Measurements from ENCODE around the gene LGR6.

Gene LGR6

DNA sequence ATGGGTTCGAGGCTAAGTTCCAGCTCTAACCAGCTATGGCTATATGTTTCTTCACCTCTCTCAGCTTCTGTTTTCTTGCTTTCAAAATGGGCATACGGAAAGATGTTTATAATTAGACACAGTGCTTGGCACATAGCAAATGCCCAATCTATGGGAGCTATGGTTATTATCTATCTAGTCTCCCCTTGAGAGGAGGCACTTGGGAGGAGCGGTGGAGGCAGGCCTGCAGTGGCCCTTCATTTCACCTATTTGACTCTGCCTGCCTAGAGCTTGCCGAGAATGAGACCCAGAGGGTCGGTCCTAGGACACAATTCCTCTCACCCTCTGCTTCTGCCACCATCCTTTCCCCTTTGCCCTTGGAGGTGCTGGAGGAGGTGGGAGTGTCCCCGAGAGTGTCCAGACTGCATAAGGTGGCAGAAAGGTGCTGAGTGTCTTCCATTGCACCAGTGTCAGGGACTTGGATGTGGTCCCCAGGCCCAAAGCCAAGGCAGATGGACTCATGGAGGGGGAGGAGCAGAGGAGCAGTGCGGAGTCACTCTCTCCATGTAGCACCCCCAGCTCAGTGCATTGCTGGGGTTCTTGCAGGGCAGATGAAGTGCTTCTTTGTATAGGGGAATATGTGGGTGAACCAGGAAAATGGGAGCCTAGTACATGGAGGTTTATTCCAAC, 9.0 kb downstream of the LGR6 start:
- no peak for DNase-seq

DNA sequence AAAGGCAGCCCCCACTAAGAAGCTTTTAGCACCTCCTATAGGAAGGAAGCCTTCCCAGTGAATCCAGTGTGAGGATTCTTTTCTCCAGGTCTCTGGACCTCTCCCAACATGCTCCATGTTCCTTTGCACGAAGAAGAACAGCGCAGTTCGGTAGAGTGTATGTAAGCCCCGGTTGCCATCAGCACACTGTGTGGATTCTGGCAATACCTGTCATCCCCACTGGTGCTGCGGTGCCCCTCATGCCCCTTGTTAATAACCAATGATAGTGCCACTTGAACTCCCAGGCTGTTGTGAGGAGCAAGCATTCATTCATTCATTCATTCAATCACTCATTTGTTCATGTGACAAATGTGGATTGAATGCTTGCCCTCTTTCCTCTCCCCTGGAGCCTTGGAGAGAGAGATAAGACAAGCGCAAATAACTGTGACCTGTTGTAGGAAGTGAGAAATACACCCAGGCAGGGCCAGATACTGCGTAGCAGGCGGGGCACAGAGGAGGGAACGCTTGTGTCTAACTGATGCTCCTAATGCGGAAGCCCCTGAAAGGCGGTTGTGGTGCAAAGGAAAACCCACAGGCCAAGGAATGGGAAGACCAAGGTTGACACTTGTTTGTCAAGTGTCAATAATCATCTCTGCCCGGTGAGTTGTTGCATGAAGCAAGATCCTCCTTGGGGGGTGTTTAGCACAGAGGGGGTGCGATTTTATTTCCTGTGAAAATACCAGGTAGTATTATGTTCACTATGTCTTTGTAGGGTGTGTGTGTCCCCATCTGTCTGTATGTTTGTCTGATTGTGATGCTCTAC, 9.8 kb downstream of the LGR6 start:
- no peak for DNase-seq

DNA sequence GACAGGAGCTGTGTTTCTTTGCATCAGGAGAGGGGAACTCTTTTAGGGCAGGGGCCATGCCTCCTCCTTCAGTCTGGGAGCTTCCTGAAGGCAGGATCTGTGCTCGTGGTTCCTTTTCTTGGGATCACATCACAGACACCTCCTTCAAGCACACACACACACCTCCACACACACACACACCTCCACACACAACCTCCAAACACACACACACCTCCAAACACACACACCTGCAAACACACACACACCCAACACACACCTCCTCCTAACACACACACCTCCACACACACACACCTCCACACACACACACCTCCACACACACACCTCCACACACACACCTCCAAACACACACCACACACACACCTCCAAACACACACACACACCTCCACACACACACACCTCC, 10.5 kb downstream of the LGR6 start:
- DNase-seq = no peak

DNA sequence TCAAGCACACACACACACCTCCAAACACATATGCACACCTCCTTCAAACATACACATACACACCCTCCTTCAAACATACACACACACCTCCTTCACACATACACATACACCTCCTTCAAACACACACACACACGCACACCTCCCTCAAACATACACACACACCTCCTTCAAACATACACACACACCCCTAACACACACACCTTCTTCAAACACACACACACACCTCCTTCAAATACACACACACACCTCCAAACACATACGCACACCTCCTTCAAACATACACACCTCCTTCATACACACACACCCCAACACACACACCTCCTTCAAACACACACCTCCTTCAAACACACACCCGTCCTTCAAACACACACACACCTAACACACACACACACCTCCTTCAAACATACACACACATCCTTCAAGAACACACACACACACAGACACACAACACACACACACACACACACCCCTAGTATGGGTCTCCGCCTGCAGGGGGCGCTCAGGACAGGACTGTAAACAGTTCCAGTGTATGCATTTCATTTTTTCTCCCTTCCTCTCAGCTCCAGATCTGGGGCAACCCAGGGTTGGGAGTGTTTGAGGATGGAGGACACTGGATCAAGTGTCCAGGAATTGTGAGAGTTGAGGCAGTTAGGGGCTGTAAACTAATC, 12.1 kb downstream of the LGR6 start:
- DNase-seq = no peak

DNA sequence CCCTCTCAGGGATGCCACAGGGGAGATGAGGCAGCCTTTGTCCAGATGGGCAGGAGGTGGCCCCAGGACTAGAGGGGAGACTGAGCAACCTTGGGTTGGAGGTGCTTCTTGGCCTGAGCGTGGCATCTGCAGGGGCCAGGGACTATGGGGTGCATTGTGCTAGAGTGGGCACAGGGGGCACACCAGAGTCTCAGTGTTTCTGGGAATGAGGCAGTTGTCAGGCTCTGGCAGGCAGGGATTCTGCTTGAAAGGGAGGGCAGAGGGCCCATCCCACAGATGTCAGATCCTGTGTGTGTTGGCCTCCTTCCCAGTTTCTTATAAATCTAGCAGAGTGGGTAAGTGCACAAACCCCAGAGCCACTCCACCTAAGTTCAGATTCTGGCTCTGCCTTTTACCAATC, 13.7 kb downstream of the LGR6 start:
- no peak for DNase-seq

DNA sequence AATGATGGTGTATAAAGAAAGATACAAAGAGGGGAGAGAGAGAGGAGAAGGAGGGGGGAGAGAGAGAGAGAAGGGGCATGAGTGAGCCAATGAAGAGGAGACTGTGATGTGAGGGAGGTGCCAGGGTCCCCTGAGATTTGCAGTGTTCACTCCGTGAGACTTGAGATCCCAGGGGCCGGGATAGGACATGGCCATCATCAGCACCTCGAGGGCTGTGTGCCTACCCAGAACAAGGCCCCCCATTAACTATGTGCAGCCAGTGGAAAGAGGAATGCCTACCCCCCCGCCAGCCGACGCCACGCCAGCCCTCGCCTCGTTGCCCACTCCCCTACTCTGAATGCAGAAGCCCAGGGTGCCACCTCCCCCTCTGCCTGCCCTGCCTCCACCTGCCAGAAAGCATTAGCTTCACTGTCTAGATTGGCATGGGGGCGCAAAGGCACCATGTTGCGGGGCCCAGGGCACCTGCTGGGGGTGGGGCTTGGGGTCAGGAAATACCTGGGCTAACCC, 14.8 kb downstream of the LGR6 start:
- no peak for DNase-seq

DNA sequence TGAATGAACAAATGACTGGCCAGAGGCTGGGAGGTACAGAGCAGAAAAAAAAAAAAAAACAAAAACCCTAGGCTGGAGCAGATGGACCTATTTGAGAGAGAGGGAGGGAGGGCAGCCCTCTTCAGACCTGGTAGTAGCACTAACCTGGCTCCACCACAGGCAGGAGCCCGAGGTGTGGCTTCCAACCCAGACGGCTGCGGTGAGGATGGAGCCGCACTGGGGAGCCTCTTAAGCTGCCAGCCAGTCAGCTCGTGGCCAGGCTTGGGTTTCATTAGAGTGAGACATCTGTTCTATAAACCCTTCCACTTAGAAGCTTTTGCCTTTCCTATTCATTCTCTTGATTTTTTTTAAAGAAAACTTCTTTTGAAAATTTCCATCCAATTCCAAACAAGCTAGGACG, 16.8 kb downstream of the LGR6 start:
- DNase-seq = no peak

DNA sequence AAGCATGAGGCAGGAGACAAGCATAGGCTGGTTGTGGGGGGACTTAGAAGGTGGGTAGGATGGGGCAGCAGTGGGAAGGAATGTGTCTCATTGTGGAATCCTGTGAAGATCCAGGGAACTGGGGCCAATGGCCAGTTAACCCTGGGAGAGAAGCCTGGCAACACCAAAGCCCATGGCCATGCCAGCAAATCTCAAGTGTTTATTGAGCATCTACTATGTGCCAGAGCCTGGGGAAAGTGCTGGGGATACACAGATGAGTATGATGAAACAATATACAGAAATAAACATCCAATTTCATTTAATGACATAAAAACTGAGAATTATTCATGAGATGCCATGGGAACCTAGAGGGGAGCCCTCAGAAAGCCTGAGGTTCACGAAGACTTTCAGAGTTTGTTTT, 17.4 kb downstream of the LGR6 start:
- no peak for DNase-seq

DNA sequence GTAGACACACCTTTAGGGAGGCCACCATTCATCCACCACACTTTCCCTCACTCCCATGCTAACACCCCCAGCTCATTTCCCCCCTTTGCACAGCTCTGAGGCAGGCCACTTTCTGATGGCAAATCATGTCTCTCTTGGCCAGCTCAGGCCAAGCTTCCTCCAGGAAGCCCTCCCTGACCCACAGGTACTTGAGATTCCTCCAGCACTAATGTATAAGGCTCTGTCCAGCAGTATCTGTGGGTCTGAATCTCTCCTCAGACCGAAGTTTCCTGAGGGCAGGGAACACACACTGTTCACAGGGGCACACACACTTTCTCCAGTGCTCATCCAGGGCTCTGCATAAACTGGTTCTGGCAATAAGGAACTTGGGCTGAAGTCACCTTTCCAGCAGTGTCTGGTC, 19.2 kb downstream of the LGR6 start:
- DNase-seq = no peak

DNA sequence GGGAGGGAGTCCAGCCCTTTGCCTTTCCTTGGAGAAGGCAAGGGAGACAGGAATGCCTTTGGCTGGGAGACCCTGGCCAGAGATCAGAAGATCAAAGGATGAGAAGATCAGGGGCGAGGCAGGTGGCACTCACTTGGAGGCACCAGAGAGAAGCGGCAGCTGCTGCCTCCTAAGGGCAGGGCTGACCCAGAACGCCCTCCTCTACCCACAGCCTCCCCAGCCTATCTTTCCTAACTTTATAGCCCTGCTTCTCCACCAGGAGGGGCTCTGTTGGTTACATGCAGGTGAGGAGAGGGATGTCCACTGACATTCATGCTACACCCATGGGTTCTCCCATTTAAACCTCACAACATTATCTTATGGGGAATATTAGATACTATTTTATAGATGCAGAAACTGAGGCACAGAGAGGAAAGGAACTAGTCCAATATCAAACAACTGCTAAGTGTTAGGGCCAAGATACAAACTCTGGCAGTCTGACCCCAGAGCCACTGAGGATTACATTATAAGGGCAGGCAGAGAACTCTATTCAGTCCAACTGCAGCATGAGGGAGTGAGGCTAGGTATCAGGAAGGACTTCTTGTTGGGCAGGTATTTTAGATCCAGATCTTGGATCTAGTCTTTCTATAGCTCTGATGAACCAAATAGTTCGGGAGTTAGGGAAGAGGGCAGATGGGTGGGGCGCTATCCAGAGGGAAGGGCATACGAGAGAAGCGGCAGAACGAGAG, 19.9 kb downstream of the LGR6 start:
- DNase-seq = no peak

DNA sequence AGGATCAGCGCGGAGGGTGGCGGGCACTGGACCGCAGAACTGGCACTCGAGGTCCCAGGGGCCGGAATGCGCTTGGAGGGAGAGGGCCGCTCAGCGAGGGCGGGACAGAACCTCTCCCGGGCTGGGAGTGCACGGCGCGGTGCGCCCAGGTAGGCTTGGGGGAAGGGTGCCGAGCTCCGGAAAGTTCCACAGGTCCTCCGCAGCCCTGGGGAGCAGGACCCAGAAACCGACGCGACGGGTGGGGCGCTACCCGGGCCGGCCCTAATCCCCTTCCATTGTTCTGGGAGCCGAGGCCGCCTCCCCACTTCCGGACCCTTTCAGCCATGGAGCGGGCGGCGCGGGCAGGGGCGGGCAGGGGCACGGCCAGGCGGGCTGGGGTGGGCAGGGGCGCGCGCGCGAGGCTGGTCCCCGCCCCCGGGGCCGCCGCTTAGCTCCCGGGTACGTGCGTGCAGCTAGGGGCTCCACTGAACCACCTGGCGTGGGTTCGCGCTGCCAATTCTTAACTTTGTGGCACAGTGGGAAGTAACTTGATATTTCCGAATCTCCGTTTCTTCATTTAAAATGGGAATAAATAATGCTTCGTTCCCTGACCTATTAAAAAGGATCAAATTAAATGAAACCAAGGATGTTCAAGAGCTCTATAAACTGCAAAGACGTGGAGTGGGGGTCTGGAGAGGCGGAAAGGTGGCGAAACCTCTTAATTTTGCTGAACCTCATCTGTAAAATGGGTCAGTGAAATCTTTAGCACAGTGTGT, 20.7 kb downstream of the LGR6 start:
- no peak for DNase-seq

DNA sequence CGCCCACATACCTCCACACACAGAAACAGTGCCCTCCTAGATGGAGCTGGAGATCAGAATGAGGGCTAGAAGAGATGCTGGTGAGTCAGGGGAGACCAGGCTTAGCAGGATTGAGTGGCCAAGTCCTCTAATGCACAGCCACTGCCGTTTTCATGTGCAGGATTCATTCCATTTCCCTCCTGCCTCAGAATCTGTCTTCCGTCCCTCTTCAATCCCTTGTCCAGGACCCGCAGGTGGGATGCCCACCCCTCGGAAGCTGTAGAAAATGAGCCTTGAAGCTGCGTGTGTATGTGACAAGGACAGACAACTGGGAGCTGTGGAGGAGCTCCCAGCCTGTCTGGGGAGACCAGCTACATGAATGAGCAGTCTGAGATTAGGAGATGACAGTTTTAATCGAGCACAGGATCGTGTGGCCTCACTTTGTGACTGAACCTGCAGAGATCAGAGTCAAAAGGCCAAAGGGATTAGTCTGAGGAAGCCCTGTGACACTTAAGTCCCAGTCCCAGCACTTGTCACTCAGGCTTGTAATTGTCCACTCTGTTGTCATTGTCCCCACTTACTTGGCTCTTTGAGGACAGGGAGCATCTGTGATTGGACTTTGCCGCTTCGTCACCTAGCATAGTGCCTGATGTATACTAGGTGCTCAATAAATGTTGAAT, 22.0 kb downstream of the LGR6 start:
- DNase-seq = no peak

DNA sequence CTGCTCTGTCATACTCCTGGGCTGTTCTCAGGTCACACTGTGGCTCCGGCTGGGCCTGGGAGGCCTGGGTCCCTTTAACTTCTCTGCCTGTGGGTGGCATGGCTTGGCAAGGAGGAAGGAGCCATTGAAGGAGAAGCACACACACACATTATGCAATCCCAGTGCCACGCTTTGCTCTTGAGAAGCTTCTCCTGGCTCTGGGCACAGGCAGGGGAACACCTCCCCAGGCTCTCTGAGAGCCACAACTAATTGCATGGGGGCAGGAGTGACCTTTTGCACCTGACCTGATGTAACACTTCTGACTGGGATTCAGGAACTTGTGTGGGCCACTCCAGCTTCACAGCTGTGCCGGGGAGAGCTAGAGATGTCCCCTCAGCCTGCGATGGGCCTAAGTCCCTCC, 23.1 kb downstream of the LGR6 start:
- no peak for DNase-seq

DNA sequence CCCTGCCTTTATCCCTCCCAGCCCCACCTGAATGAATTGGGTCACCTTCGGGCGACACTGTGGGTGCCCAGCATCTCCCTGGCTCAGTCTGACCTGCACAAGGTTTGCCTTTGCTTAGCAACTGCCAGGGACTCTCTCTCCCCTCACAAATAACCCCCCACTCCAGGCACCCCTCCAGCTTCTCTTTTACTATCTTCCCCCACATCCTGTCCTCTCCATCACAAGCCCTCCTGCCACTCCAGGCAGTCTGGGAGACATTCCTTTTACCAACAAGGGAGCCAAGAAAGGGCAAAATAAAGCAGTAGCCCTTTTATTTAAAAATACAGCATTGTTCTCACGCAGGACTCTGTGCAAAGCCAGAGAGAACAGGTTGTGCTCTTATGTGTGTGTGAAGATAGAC, 23.9 kb downstream of the LGR6 start:
- DNase-seq = no peak

DNA sequence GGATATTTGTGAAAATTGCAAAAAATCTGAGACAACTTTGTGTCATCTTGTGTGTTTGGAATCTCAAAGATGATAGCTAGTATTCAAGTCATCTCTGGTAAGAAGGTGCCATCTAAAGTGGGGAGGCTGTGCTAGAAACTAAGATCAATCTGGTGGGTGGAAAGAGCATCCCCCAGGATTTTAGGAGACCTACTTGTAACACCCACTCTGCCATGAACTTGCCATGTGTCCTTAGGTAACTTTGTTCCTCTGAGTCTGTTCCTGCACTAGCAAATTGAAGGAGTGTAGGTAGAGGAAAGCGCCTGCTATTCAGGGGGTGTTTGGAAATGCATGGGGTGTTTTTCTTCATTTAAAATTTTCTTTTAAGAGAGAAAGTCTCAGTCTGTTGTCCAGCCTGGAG, 24.4 kb downstream of the LGR6 start:
- no peak for DNase-seq

DNA sequence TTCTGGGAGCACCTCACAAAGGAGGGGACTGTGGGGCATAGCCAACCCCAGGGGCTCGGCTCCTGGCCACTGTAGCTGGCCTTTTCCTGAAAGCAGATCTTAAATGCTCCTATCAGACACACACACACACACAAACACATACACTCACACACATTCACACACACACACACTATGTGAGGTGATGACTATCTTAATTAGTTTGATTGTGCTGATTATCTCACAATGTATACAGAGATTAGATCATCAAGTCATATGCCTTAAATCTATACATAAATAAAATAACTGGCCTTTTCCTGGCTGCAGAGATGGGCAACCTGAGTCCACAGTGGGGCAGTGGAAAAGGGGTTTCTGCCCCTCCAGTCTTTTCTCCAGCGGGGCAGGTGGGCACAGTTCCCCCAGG, 27.1 kb downstream of the LGR6 start:
- DNase-seq = no peak

DNA sequence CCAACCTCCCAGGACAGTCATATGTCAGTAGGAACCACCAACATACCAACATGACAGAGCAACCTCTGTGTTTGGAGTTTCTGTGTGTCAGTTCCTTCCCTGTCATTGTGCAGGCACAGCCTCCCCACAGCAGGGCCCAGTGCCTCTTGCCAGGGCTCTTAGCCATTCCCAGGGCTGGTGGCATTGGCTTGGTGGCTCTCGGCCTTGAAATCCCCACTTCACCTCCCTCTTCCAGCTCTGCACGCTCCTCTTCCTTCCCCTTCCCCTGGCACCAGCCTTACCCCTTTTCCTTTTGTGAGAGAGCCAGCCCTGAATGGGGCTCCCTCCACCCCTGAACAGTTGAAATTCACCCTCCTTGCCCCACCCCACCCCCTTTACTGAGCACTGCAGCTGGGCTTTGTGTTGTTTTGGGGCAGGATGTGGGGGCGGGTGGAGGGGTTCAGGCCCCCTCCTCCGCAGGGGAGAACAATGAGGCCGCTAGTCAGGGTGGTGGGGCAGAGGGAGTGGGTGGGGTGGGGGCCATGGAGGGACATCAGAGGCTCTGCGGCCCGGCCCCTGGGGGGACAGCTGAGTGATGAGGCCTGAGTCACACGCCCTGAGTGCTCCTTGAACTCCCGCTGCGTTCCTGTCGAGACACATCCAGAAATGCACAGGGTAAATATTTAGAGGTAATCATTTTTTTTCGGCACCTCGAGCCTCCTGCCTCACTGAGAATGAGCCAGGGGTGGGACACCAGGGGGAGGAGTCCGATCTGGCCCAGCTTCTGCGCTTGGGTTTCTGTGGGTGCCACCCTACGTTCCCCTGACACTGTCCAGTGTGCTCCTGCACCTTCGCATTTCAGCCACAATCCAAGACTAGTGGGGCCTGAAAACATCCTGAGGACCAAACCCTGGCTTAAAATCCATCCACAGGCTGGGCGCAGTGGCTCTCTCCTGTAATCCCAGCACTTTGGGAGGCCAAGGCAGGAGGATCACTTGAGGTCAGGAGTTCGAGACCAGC, 28.6 kb downstream of the LGR6 start:
- no peak for DNase-seq

DNA sequence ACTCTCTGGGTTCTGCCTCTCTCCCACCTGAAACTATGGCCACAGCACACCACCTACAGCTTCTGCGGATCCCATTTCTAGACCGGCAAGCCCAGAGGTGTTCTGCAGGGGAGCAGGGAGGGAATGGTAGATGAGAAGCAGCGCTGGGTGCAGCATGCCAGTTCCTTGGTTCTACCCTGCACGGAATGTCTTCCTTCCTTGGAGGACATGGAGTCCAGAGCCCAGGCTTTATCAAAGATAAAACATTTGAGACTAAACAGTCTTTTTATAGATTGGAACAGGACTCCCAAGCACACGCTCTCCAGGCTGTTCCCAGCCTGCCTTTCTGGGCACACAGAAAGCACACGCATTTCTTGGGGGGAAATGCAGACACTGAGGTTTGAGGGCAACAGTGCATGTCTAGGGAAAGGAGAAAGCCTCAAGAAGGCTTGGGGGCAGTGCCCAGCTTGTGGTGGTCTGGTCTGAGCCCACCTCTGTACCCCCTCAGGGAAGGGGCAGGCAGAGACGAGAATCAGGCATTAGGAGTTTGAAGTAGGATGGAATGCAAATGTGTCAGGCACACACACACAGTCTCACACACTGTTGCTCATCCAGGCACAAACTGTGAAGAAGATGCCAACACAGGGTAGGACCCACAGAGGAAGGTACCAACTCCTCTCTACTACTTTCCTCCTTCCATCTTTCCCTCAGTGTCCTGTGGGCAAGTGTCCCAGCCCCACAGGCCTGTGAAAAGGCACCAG, 29.7 kb downstream of the LGR6 start:
- no peak for DNase-seq

DNA sequence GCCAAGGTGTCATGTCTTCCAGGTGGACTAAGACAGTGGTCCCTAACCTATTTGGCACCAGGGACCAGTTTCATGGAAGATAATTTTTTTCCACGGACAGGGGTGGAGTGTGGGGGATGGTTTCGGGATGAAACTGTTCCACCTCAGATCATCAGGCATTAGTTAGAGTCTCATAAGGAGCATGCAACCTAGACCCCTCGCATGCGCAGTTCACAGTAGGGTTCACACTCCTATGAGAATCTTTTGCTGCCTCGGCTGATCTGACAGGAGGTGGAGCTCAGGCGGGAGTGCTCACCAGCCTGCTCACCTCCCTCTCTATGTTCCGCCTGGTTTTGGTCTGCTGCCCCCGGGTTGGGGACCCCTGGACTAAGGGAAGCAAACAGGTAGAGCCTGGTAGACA, 30.9 kb downstream of the LGR6 start:
- DNase-seq = no peak

DNA sequence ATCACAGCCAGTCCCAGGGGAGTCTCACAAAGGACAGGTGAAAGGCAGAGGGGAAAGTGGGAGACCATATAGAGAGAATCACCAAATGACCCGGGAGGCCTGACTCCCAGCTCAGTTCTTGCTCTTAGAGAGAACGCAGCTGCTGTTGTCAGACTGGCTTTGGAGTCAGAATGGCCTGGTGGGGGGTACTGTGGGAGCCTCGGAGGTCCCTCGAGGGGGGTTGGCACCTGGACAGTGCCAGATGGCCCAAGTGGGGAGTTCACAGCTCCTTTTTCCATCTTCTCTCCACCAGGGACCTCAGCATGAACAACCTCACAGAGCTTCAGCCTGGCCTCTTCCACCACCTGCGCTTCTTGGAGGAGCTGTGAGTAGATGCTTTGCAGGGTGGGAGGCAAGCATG, 31.5 kb downstream of the LGR6 start:
- DNase-seq = no peak
